Kidney (tissue), 14 donors: ENCODE data around the gene C1orf174. TPM values are rescaled to one million over a fixed set of nuclear protein-coding genes. Genes with fewer than 3 reads are reported as not detected.

ENCODE experiments used
- DNase-seq, 5 donors: peaks; one replicate each; pipeline ENCODE4 v3.0.0-alpha.2; 2013 to 2020
- FAIRE-seq: peaks from 2 replicates; lab custom pipeline; 2012; peaks lifted over from hg19 to GRCh38; lab: Jason Lieb, UNC
- H3K27ac ChIP-seq, 2 donors: one replicate each; pipeline ENCODE4 v1.7.0; 2013; ENCODE audit warnings: low read depth in 2 of 2, low read length in 2 of 2, inconsistent platforms in 1 of 2
- H3K27me3 ChIP-seq: one replicate; pipeline ENCODE4 v1.7.1; 2013; ENCODE audit warnings: low read length, inconsistent platforms; ENCODE audit not compliant: control insufficient read depth, insufficient read depth
- H3K36me3 ChIP-seq, 3 donors: one replicate each; pipeline versions ENCODE4 v1.7.0 to v1.7.1; 2013; ENCODE audit warnings: low read length in 3 of 3, control low read depth in 1 of 3, inconsistent platforms in 1 of 3; ENCODE audit not compliant: insufficient read depth in 3 of 3, control insufficient read depth in 2 of 3
- H3K4me1 ChIP-seq, 3 donors: one replicate each; pipeline versions ENCODE4 v1.7.0 to v1.7.1; 2013; ENCODE audit warnings: low read length in 3 of 3, inconsistent platforms in 1 of 3, low read depth in 1 of 3; ENCODE audit not compliant: control insufficient read depth in 2 of 3, insufficient read depth in 2 of 3
- H3K4me3 ChIP-seq, 3 donors: one replicate each; pipeline versions ENCODE4 v1.7.0 to v1.8.1; 2013; ENCODE audit warnings: low read length in 3 of 3, control low read depth in 1 of 3, inconsistent platforms in 1 of 3
- H3K9ac ChIP-seq, 3 donors: one replicate each; pipeline versions ENCODE4 v1.7.0 to v1.7.1; 2013; ENCODE audit warnings: low read length in 3 of 3, control low read depth in 1 of 3, inconsistent platforms in 1 of 3
- H3K9me3 ChIP-seq, 3 donors: one replicate each; pipeline versions ENCODE4 v1.7.0 to v1.7.1; 2013; ENCODE audit warnings: low read length in 3 of 3, control low read depth in 1 of 3, inconsistent platforms in 1 of 3; ENCODE audit not compliant: control insufficient read depth in 2 of 3, insufficient read depth in 1 of 3
- CTCF ChIP-seq: IDR thresholded peaks from 3 replicates; pipeline ENCODE4 v1.5.1; 2012; ENCODE audit warnings: mild to moderate bottlenecking, moderate library complexity, borderline replicate concordance; ENCODE audit not compliant: insufficient read depth; ENCODE audit errors: extremely low read depth
- intact Hi-C: fragments of 100-400 bp; cut with DNase I; formaldehyde crosslinking; loops from one replicate; pipeline ENCODE4 v1.11.1; 2022
- polyA plus RNA-seq: library from polyadenylated mRNA; stranded (reverse); fragments of 350-450 nt; fragmentation: Illumina TruSeq; extraction: RNeasy Lipid Tissue Mini Kit (QIAGEN cat#74804); gene quantifications from one replicate; pipeline ENCODE4 v1.2.3, GENCODE V29; 2014; ENCODE audit warnings: low read depth, low replicate concordance; ENCODE audit not compliant: insufficient read depth
- total RNA-seq: library from RNA; stranded (reverse); fragmentation: NEBNext Ultra II Directional; extraction: Animal tissue kit (Norgen Biotek cat#: 25700); gene quantifications from one replicate; pipeline ENCODE4 v1.2.1, GENCODE V29; 2021
- donor health status: control.
- donor health status: control.
- donor health status: control.
- donor health status: control.
- donor health status: control.
- donor health status: DM: yes; HTN: yes; CAD: no.
- donor health status: Normal renal cell carcinoma (clear cell type).

The C1orf174 gene
- total and polyA plus RNA-seq, 2 donors from 2014 or later, result 15.9 to 16.8 TPM

DNA sequence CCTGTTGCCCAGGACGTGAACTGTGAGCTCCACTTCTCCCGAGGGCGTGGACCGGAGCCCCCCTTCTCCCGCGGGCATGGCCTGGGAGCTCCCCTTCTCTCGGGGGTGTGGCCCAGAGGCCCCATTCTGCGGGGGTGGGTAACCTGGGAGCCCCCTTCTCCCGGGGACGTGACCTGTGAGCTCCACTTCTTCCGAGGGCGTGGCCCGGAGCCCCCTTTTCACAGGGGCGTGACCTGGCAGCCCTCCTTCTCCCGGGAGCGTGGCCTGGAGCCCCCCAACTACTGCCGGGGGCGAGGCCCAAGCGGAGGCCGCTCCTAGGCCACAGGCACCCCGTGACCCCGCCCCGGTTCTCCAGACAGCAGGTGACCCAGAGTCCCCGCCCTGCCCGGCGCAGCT lies 320 bp downstream of the C1orf174 start:
- Histone ChIP-seq H3K27me3 (no peaks in the 10 kb centered on the region), H3K4me3 (peak overlapping the region; percentile 55 to 87 (median 78)), H3K9ac (peak overlapping the region; percentile 33 to 83 (median 82)), H3K4me1 (peaks cover 0 to 26% (median 11%) of the 10 kb centered on the region in 3 donors), H3K36me3 (peaks cover 0 to 6% (median 0%) of the 10 kb centered on the region in 3 donors), H3K27ac (peak overlapping the region; percentile 96 to 98), H3K9me3 (peaks cover 0 to 5% (median 0%) of the 10 kb centered on the region in 3 donors)
- no peak for TF ChIP-seq CTCF
- FAIRE-seq (no peak), DNase-seq (peak in 1 of 5 donors; percentile 53)
- intact Hi-C loops, result no loop called here

DNA sequence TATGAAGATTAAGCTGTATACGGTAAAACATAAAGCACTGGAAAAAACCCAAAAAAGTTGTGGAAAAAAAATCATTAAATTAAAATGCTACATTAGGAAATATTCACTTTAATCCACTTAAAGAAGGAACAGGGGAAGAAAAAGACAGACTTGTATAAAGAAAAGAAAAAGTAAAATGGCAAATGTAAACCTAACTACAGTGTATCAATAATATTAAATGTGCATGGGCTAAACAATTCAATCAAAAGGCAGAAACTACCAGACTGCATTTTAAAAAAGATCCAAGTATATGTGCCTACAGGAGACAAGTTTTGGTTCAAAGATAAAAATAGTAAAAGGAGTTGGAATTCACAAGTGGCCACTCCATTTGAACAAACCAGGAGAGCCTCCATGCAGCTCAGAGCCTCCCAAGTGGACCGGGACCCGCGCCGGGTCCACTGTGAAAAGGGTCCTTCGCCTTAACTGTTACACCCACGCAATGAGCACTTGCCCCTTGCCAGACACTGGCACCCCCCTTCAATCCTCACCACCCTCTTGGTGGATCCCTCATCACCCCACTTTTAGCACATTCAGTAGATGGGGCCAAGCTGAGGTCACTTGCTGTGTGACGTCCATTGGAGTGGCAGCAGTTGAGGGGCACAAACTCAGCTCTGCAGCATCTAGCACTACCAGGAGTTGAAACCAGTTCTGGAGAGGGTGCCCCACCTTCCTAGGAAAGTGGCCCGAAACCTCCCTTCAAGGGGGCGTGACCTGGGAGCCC lies 898 bp downstream of the C1orf174 start:
- TF ChIP-seq CTCF, result no peak
- Histone ChIP-seq H3K4me1 (peaks cover 0 to 24% (median 11%) of the 10 kb centered on the region in 3 donors), H3K27ac (peak overlapping the region in 1 of 2 donors; percentile 96), H3K27me3 (no peaks in the 10 kb centered on the region), H3K36me3 (peaks cover 0 to 6% (median 0%) of the 10 kb centered on the region in 3 donors), H3K9me3 (peaks cover 0 to 5% (median 0%) of the 10 kb centered on the region in 3 donors), H3K4me3 (peak overlapping the region; percentile 55 to 87 (median 78)), H3K9ac (peak overlapping the region; percentile 33 to 83 (median 82))
- FAIRE-seq (no peak), DNase-seq (peak in 3 of 5 donors; percentile 22 to 58 (median 28))
- intact Hi-C loops, result no loop called here

- no peak for TF ChIP-seq CTCF
- Histone ChIP-seq H3K9me3 (peaks cover 0 to 5% (median 0%) of the 10 kb centered on the region in 3 donors), H3K4me1 (peaks cover 0 to 17% (median 8%) of the 10 kb centered on the region in 3 donors), H3K36me3 (peaks cover 0 to 6% (median 0%) of the 10 kb centered on the region in 3 donors), H3K9ac (no peak overlapping the region), H3K4me3 (no peak overlapping the region), H3K27me3 (no peaks in the 10 kb centered on the region), H3K27ac (no peak overlapping the region)
- intact Hi-C loops, result no loop called here
- DNase-seq, result no peak
- FAIRE-seq, result no peak
Observed at GRCh38 chr1:3898475-3898735, 1.7 kb downstream of the C1orf174 start.
